ENCODE results near the gene LMBRD1.

DNA sequence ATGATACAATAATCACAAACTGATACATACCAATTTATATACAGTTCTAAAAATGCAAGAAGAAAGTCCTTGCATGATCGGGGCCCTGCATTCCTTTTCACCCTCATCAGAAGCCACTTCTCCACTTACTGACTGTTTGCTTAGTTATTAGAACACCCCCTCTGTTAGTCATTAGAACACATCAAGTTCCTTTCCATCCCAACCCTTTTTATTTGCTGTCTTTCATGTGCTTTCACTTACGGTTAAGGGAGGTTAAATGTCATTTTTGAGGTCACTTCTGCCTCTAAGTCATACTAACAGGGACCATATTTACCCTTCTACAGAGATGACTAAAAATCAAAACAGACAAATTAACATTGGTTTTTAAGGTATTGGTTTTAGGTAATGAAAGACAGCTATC, 149.1 kb downstream of the LMBRD1 start:
- TF ChIP-seq, protein P1, sequence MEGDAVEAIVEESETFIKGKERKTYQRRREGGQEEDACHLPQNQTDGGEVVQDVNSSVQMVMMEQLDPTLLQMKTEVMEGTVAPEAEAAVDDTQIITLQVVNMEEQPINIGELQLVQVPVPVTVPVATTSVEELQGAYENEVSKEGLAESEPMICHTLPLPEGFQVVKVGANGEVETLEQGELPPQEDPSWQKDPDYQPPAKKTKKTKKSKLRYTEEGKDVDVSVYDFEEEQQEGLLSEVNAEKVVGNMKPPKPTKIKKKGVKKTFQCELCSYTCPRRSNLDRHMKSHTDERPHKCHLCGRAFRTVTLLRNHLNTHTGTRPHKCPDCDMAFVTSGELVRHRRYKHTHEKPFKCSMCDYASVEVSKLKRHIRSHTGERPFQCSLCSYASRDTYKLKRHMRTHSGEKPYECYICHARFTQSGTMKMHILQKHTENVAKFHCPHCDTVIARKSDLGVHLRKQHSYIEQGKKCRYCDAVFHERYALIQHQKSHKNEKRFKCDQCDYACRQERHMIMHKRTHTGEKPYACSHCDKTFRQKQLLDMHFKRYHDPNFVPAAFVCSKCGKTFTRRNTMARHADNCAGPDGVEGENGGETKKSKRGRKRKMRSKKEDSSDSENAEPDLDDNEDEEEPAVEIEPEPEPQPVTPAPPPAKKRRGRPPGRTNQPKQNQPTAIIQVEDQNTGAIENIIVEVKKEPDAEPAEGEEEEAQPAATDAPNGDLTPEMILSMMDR (IDR thresholded peaks at IDR 0.05 in 4 of 5, conservative IDR thresholded peaks at IDR 0.05 in 1 of 5): no peak
- no peak for TF ChIP-seq POLR2A (IDR thresholded peaks at IDR 0.05)
